Right lung (tissue), 5 donors: ENCODE data around the gene RAC3. TPM values are rescaled to one million over a fixed set of nuclear protein-coding genes. Genes with fewer than 3 reads are reported as not detected.

ENCODE experiments used
- polyA plus RNA-seq, 5 donors: library from polyadenylated mRNA; unstranded; fragments of 120-200 nt; gene quantifications; one replicate each; pipeline versions ENCODE4 v1.2.1 to v1.2.3, GENCODE V29; 2013; ENCODE audit warnings: inconsistent platforms in 1 of 5, low replicate concordance in 1 of 5; ENCODE audit not compliant: insufficient read length in 5 of 5, insufficient read depth in 1 of 5

The RAC3 gene
- polyA plus RNA-seq, 5 donors, result 11.6 to 26.2 (median 16.2) TPM

Other genes with a start within 250 kb of the RAC3 start
- under 1 TPM in 4 of 5 donors, not detected in 1; 0.08 to 0.42 (median 0.20) TPM for gene GCGR, start 227.5 kb upstream of the RAC3 start, polyA plus RNA-seq
- gene MCRIP1, start 198.4 kb upstream of the RAC3 start, polyA plus RNA-seq, result 100 to 1,000 TPM in 1 of 5 donors, 10 to 100 TPM in 4; 53.6 to 144 (median 89.4) TPM
- gene PPP1R27, start 196.6 kb upstream of the RAC3 start, polyA plus RNA-seq, result 1 to 10 TPM in 1 of 5 donors, under 1 TPM in 4; 0.11 to 1.7 (median 0.15) TPM
- 100 to 1,000 TPM; 405 to 645 (median 548) TPM for gene P4HB, start 171.1 kb upstream of the RAC3 start, polyA plus RNA-seq
- 100 to 1,000 TPM; 109 to 300 (median 150) TPM for gene ARHGDIA, start 160.3 kb upstream of the RAC3 start, polyA plus RNA-seq
- gene ALYREF, start 140.1 kb upstream of the RAC3 start, polyA plus RNA-seq, result 100 to 1,000 TPM in 1 of 5 donors, 10 to 100 TPM in 4; 65.2 to 102 (median 69.9) TPM
- 100 to 1,000 TPM in 1 of 5 donors, 10 to 100 TPM in 4; 58.1 to 139 (median 77.9) TPM for gene ANAPC11, start 140.0 kb upstream of the RAC3 start, polyA plus RNA-seq
- gene NPB, start 129.4 kb upstream of the RAC3 start, polyA plus RNA-seq, result 1 to 10 TPM in 4 of 5 donors, under 1 TPM in 1; 0.85 to 1.4 (median 1.3) TPM
- 10 to 100 TPM; 13.9 to 26.7 (median 15.7) TPM for gene PCYT2, start 120.3 kb upstream of the RAC3 start, polyA plus RNA-seq
- 10 to 100 TPM in 4 of 5 donors, 1 to 10 TPM in 1; 9.7 to 15.2 (median 12.9) TPM for gene SIRT7, start 113.5 kb upstream of the RAC3 start, polyA plus RNA-seq
- 10 to 100 TPM in 2 of 5 donors, 1 to 10 TPM in 3; 7.1 to 13.4 (median 9.7) TPM for gene MAFG, start 103.9 kb upstream of the RAC3 start, polyA plus RNA-seq
- 10 to 100 TPM; 31.4 to 88.9 (median 40.3) TPM for gene PYCR1, start 94.4 kb upstream of the RAC3 start, polyA plus RNA-seq
- 1 to 10 TPM in 1 of 5 donors, under 1 TPM in 3, not detected in 1; 0.10 to 1.2 (median 0.17) TPM for gene MYADML2, start 84.4 kb upstream of the RAC3 start, polyA plus RNA-seq
- 10 to 100 TPM; 29.6 to 81.0 (median 65.9) TPM for gene NOTUM, start 70.5 kb upstream of the RAC3 start, polyA plus RNA-seq
- 10 to 100 TPM; 32.9 to 68.3 (median 44.6) TPM for gene ASPSCR1, start 54.0 kb upstream of the RAC3 start, polyA plus RNA-seq
- 10 to 100 TPM; 43.6 to 68.6 (median 50.9) TPM for gene CENPX, start 8.8 kb upstream of the RAC3 start, polyA plus RNA-seq
- 10 to 100 TPM; 11.4 to 24.3 (median 16.9) TPM for gene LRRC45, start 8.4 kb upstream of the RAC3 start, polyA plus RNA-seq
- 10 to 100 TPM; 57.7 to 99.0 (median 67.4) TPM for gene DCXR, start 6.0 kb downstream of the RAC3 start, polyA plus RNA-seq
- 10 to 100 TPM; 31.2 to 57.4 (median 50.3) TPM for gene RFNG, start 20.1 kb downstream of the RAC3 start, polyA plus RNA-seq
- gene GPS1, start 20.2 kb downstream of the RAC3 start, polyA plus RNA-seq, result 100 to 1,000 TPM in 1 of 5 donors, 10 to 100 TPM in 4; 63.6 to 105 (median 81.9) TPM
- 100 to 1,000 TPM in 1 of 5 donors, 10 to 100 TPM in 4; 51.2 to 104 (median 67.2) TPM for gene DUS1L, start 34.1 kb downstream of the RAC3 start, polyA plus RNA-seq
- gene FASN, start 66.6 kb downstream of the RAC3 start, polyA plus RNA-seq, result 10 to 100 TPM; 17.0 to 71.5 (median 22.6) TPM
- 10 to 100 TPM; 42.5 to 68.9 (median 64.8) TPM for gene CCDC57, start 181.2 kb downstream of the RAC3 start, polyA plus RNA-seq
- 10 to 100 TPM; 10.2 to 23.4 (median 20.1) TPM for gene SLC16A3, start 197.4 kb downstream of the RAC3 start, polyA plus RNA-seq
- gene CSNK1D, start 242.0 kb downstream of the RAC3 start, polyA plus RNA-seq, result 100 to 1,000 TPM in 4 of 5 donors, 10 to 100 TPM in 1; 89.6 to 138 (median 108) TPM